ENCODE measurements around the gene KIT. TPM values are rescaled to one million over a fixed set of nuclear protein-coding genes. Genes with fewer than 3 reads are reported as not detected.

Gene KIT
- total and polyA plus RNA-seq, 10 of the 15 experiments (the other 5 are each of a cell fraction or from before 2014, with no cell fraction given), result 0.01 to 0.03 TPM; not detected in 8

DNA sequence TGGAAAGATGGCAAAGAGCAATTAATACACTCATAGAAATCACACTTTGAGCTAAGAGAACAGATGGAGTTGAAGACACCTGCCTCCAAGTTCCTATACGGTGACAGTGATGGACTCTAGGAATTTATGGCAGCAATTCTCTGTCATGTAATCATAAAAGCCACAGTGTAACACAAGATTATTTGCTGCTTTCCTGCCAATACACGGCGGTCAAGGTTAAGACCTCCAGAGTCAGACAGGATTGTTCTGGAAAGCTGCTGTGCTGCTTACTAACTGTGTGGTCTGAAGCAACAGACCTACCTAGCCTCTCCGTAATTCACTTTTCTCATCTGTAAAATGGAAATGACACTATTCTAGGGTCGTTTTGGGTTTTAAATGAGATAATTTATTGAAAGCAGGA lies 14.6 kb upstream of the KIT start:
- H3K27me3 ChIP-seq (replicated peaks in 1 of 2; ENCODE audit: control insufficient read depth in 2 of 2, insufficient read depth in 2 of 2, low read length in 1 of 2), result no peaks in the 10 kb centered on the region
- H3K9ac ChIP-seq (ENCODE audit: control insufficient read depth, insufficient read depth, low read length), result no peak overlapping the region
- ChIA-PET CTCF (no interaction called here), POLR2A (no interaction called here), SMC1A (ENCODE audit: uncharacterized antibody, unreplicated experiment) (no interaction called here), RAD21 (ENCODE audit: unreplicated experiment) (no interaction called here)
- H3K27ac ChIP-seq (ENCODE audit: control insufficient read depth, insufficient read depth), result no peak overlapping the region
- BruUV-seq (replicated peaks), result no TSS peak
- ATAC-seq (no peak), FAIRE-seq (no peak), DNase-seq (ENCODE audit: low read depth, low spot score) (no peak)
- TF ChIP-seq JUNB (IDR thresholded peaks at IDR 0.05), result no peak
- no peak for TF ChIP-seq ZNF622 (IDR thresholded peaks at IDR 0.05)
- TF ChIP-seq BCL3 (IDR thresholded peaks at IDR 0.05; ENCODE audit: borderline replicate concordance, insufficient read depth, low read depth, low read length, poor library complexity, severe bottlenecking), result no peak
- H2AFZ ChIP-seq (ENCODE audit: control insufficient read depth, low read depth, low read length), result no peak overlapping the region
- intact Hi-C loops (cut with micrococcal nuclease; ENCODE audit: unreplicated experiment) (no loop called here), in situ Hi-C loops (cut with MboI) (loop anchor here (10.0 kb wide), 1 partner anchor 58 kb away; no protein-coding TSS in a partner anchor)
- H4K20me1 ChIP-seq (ENCODE audit: control insufficient read depth, insufficient read depth), result no peaks in the 10 kb centered on the region
- no peaks in the 10 kb centered on the region for H3K9me3 ChIP-seq (replicated peaks; ENCODE audit: control insufficient read depth, insufficient read depth, low read length)
- no peaks in the 10 kb centered on the region for H3K36me3 ChIP-seq (ENCODE audit: control insufficient read depth in 2 of 2, insufficient read depth in 2 of 2, low read length in 1 of 2)
- 25% methylated on average over 5 of the region's 5 CpGs for WGBS (ENCODE audit: insufficient coverage, insufficient replicate concordance, low lambda C conversion rate, missing lambda C conversion rate)
- H3K4me3 ChIP-seq, result no peak overlapping the region
- H3K4me2 ChIP-seq (ENCODE audit: control insufficient read depth, insufficient read depth), result no peak overlapping the region
- H3K79me2 ChIP-seq (ENCODE audit: control insufficient read depth, insufficient read depth, low read length), result no peaks in the 10 kb centered on the region
- H3K4me1 ChIP-seq (ENCODE audit: control insufficient read depth, insufficient read depth, low read length), result no peaks in the 10 kb centered on the region

DNA sequence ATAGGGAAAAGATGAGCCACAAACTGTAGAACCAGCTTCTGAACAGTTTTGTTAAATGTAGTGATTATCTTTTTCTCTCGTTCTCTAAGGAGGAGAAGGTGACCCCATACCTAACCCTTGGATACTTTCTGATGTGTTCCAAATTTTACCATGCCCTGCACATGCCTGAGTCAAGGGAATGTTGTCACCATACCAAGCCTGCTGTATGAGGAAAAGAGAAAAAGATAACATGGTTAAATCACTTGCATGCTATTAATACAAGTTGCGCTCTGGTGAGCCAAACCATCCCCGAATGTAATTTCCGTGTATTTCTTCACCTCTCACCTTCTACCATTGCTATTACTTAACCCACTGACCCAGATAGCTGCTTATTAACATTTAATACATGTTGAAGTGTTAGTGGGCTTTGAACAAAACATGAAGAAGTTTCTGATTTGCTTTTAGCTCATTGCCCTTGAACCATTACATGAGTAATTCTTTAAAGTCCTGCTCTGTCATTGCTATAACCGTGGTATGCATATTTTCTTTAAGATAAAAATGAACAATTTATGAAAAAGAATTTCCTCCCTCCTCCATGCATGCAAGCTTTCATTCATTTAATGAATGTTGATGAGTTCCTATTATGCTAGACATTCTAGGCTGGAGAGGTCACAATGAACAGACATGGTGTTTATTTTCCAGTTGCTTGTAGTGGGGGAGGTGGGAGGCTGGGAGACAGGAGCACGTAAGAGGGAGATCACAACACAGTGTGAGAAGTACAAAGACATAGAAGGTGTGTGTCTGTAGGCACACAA lies 13.6 kb upstream of the KIT start:
- in situ Hi-C loops (cut with MboI), result loop anchor here (10.0 kb wide), 1 partner anchor 59 kb away; no protein-coding TSS in a partner anchor
- ChIA-PET RAD21 (ENCODE audit: unreplicated experiment) (no interaction called here), POLR2A (no interaction called here), CTCF (no interaction called here), SMC1A (ENCODE audit: uncharacterized antibody, unreplicated experiment) (no interaction called here)
- no peaks in the 10 kb centered on the region for H3K4me1 ChIP-seq (ENCODE audit: control insufficient read depth, insufficient read depth, low read length)
- no peak for DNase-seq (ENCODE audit: low read depth, low spot score)
- 37% methylated on average over 6 of the region's 6 CpGs for WGBS (ENCODE audit: insufficient coverage, insufficient replicate concordance, low lambda C conversion rate, missing lambda C conversion rate)
- H3K27ac ChIP-seq (ENCODE audit: control insufficient read depth, insufficient read depth), result no peak overlapping the region
- intact Hi-C loops (cut with micrococcal nuclease; ENCODE audit: unreplicated experiment), result no loop called here
- BruUV-seq (replicated peaks), result no TSS peak
- H3K4me3 ChIP-seq, result no peak overlapping the region
- H3K4me2 ChIP-seq (ENCODE audit: control insufficient read depth, insufficient read depth), result no peak overlapping the region
- no peak overlapping the region for H2AFZ ChIP-seq (ENCODE audit: control insufficient read depth, low read depth, low read length)
- no peaks in the 10 kb centered on the region for H3K36me3 ChIP-seq (ENCODE audit: control insufficient read depth in 2 of 2, insufficient read depth in 2 of 2, low read length in 1 of 2)
- H4K20me1 ChIP-seq (ENCODE audit: control insufficient read depth, insufficient read depth), result no peaks in the 10 kb centered on the region
- no peaks in the 10 kb centered on the region for H3K9me3 ChIP-seq (replicated peaks; ENCODE audit: control insufficient read depth, insufficient read depth, low read length)
- no peak for FAIRE-seq
- H3K27me3 ChIP-seq (replicated peaks in 1 of 2; ENCODE audit: control insufficient read depth in 2 of 2, insufficient read depth in 2 of 2, low read length in 1 of 2), result no peaks in the 10 kb centered on the region
- no peak for TF ChIP-seq EGR1 (IDR thresholded peaks at IDR 0.05; ENCODE audit: borderline replicate concordance in 1 of 2, low read depth in 2 of 2, low read length in 2 of 2)
- no peak for TF ChIP-seq POLR2A (IDR thresholded peaks at IDR 0.05; ENCODE audit: low read depth, low read length)
- no peak for TF ChIP-seq HDAC6 (IDR thresholded peaks at IDR 0.05; ENCODE audit: unreplicated experiment)
- TF ChIP-seq CBX3 (IDR thresholded peaks at IDR 0.05; ENCODE audit: borderline replicate concordance, low read depth), result no peak
- no peak for TF ChIP-seq RUNX3 (IDR thresholded peaks at IDR 0.05; ENCODE audit: low read length)
- no peak for TF ChIP-seq RELA (IDR thresholded peaks at IDR 0.05; ENCODE audit: borderline replicate concordance, partially characterized antibody)
- H3K9ac ChIP-seq (ENCODE audit: control insufficient read depth, insufficient read depth, low read length), result no peak overlapping the region
- no peak for ATAC-seq
- H3K79me2 ChIP-seq (ENCODE audit: control insufficient read depth, insufficient read depth, low read length), result no peaks in the 10 kb centered on the region

Measured in GM12878 (cell line).